Measurements from ENCODE around the gene DCBLD1. TPM values are rescaled to one million over a fixed set of nuclear protein-coding genes. Genes with fewer than 3 reads are reported as not detected.

The DCBLD1 gene
- total and polyA plus RNA-seq, 2 of the 4 experiments (the other 2 are of a cell fraction): 21.1 to 27.8 TPM

GRCh38 chr6:117469791-117470190 lies 12.7 kb upstream of the DCBLD1 start:
- Histone ChIP-seq H2BK15ac (ENCODE audit: low read depth, low read length) (no peak overlapping the region), H3K27ac (ENCODE audit: insufficient read depth, low read length) (no peak overlapping the region), H3K27me3 (ENCODE audit: control insufficient read depth, insufficient read depth, low read length) (no peaks in the 10 kb centered on the region; the same call in 1 of the 2 replicates), H4K8ac (ENCODE audit: low read depth in 2 of 2, low read length in 2 of 2) (no peak overlapping the region), H2BK5ac (ENCODE audit: low read depth, low read length, poor library complexity, severe bottlenecking) (no peak overlapping the region), H3K9ac (ENCODE audit: low read depth, low read length) (no peak overlapping the region), H3K4ac (ENCODE audit: low read depth, low read length) (no peak overlapping the region), H2BK120ac (ENCODE audit: low read depth, low read length) (no peak overlapping the region), H3K79me1 (ENCODE audit: low read depth in 1 of 2, low read length in 2 of 2) (no peaks in the 10 kb centered on the region), H4K91ac (ENCODE audit: insufficient read depth, low read depth, low read length) (no peak overlapping the region), H3K4me2 (ENCODE audit: low read depth, low read length) (no peak overlapping the region), H2AK5ac (ENCODE audit: low read depth, low read length) (no peak overlapping the region), H2BK20ac (ENCODE audit: low read depth, low read length) (no peak overlapping the region), H3K4me1 (ENCODE audit: control insufficient read depth, insufficient read depth, low read length) (peaks cover 3% of the 10 kb centered on the region; the same call in 1 of the 2 replicates), H3K18ac (ENCODE audit: low read depth, low read length) (no peak overlapping the region), H3K4me3 (ENCODE audit: insufficient read depth, low read depth, low read length) (no peak overlapping the region), H3K56ac (ENCODE audit: extremely low read depth, insufficient read depth, low read length) (no peak overlapping the region), H3K9me1 (ENCODE audit: insufficient read depth, low read length) (no peaks in the 10 kb centered on the region), H3K14ac (replicated peaks; ENCODE audit: low read depth, low read length) (no peak overlapping the region), H3K23ac (ENCODE audit: low read depth, low read length) (no peak overlapping the region), H4K5ac (ENCODE audit: low read depth, low read length) (no peak overlapping the region), H4K20me1 (ENCODE audit: insufficient read depth, low read length) (no peaks in the 10 kb centered on the region), H3K36me3 (ENCODE audit: control insufficient read depth, insufficient read depth, low read length) (no peaks in the 10 kb centered on the region), H2AFZ (replicated peaks; ENCODE audit: low read length, poor library complexity) (no peak overlapping the region), H3K9me3 (ENCODE audit: control insufficient read depth, insufficient read depth, low read length) (no peaks in the 10 kb centered on the region), H2AK9ac (replicated peaks; ENCODE audit: low read depth, low read length, poor library complexity) (no peak overlapping the region)
- no TSS peak for BruUV-seq (replicated peaks)
- TF ChIP-seq CTCF (conservative IDR thresholded peaks at IDR 0.05; ENCODE audit: low read depth, low read length) (no peak), CEBPB (IDR thresholded peaks at IDR 0.05; ENCODE audit: low read depth, low read length) (no peak), RCOR1 (IDR thresholded peaks at IDR 0.05; ENCODE audit: insufficient replicate concordance, low read length) (no peak), RAD21 (IDR thresholded peaks at IDR 0.05; ENCODE audit: low read length) (no peak), ELK1 (IDR thresholded peaks at IDR 0.05; ENCODE audit: borderline replicate concordance, low read depth, low read length) (no peak), USF2 (IDR thresholded peaks at IDR 0.05; ENCODE audit: low read depth, low read length) (no peak)
- ATAC-seq (ENCODE audit: low read depth) (no peak), DNase-seq (no peak)
- dilution Hi-C loops (cut with HindIII; ENCODE audit: low sequenced_read_pairs, unreplicated experiment): no loop called here
- ChIA-PET POLR2A (ENCODE audit: unreplicated experiment) (no interaction called here), CTCF (no interaction called here)
- WGBS, 2 experiments (ENCODE audit: extremely low coverage in 2 of 2, insufficient read length in 1 of 2): 70% methylated on average over 2 of the region's 3 CpGs; no CpG with 5 or more reads in 1 of the 2 experiments
- intact Hi-C loops (cut with micrococcal nuclease): no loop called here
- in situ Hi-C loops (cut with MboI; ENCODE audit: low sequenced_read_pairs): no loop called here
